HepG2 (cell line): ENCODE results near the gene ARHGEF11. TPM values are rescaled to one million over a fixed set of nuclear protein-coding genes. Genes with fewer than 3 reads are reported as not detected.
A peak's percentile ranks its signal among the peaks of the same experiment; 100 is the strongest.

Experiments used
- ATAC-seq: fragments of 200-7000 bp; cut with Tn5 transposase; 3 replicates; pipeline ENCODE4 v1.9.1; 2020; ENCODE audit warnings: mild to moderate bottlenecking, moderate library complexity
- BruUV-seq: library from RNA; stranded (reverse); fragments of 400-500 nt; replicated peaks from 2 replicates; lab custom pipeline; 2021; lab: Mats Ljungman, UMichigan
- CTCF ChIA-PET: fragments of 300-600 bp; formaldehyde crosslinking; extraction: SDS; loops from one replicate; lab custom pipeline; 2021; ENCODE audit warnings: low total read pairs, inconsistent platforms, low intra/inter-chr PET ratio; lab: Yijun Ruan, JAX
- POLR2A ChIA-PET: fragments of 350-600 bp; sonication (Branson Sonifier 250); formaldehyde crosslinking; loops from one replicate; lab custom pipeline; 2020; ENCODE audit warnings: antibody characterized with exemption, inconsistent platforms; lab: Yijun Ruan, JAX
- DNase-seq: peaks from one replicate; pipeline ENCODE4 v3.0.0-alpha.2; 2015; ENCODE audit warnings: low spot score
- FAIRE-seq: peaks from 3 replicates; lab custom pipeline; 2011; peaks lifted over from hg19 to GRCh38; lab: Jason Lieb, UNC
- H2AFZ ChIP-seq: one replicate; pipeline ENCODE4 v1.6.1; 2011; ENCODE audit warnings: low read length, inconsistent platforms
- H3K27ac ChIP-seq: fragments of 300-600 bp; 3 replicates; pipeline ENCODE4 v1.8.0; 2011; ENCODE audit warnings: mixed run types, mild to moderate bottlenecking, mixed read lengths, low read length, inconsistent platforms; ENCODE audit not compliant: insufficient read depth; ENCODE audit errors: extremely low read length
- H3K27me3 ChIP-seq, 2 experiments: fragments of 200-600 bp in 1 of 2; 2 replicates in 1 of 2; 3 replicates in 1 of 2; pipeline versions ENCODE4 v1.6.0 to v1.8.0; 2011; ENCODE audit warnings: low read length in 2 of 2, mild to moderate bottlenecking in 2 of 2, moderate library complexity in 2 of 2, inconsistent platforms in 1 of 2; ENCODE audit not compliant: insufficient read depth in 2 of 2, control insufficient read depth in 1 of 2
- H3K36me3 ChIP-seq, 2 experiments: fragments of 200-600 bp in 1 of 2; replicated peaks in 1 of 2; 2 replicates in 1 of 2; 3 replicates in 1 of 2; pipeline versions ENCODE4 v1.5.1 to v1.8.0; 2011; ENCODE audit warnings: low read length in 2 of 2, inconsistent platforms in 1 of 2; ENCODE audit not compliant: insufficient read depth in 2 of 2, control insufficient read depth in 1 of 2
- H3K4me1 ChIP-seq: 2 replicates; pipeline ENCODE4 v1.5.1; 2012; ENCODE audit warnings: low read length, inconsistent platforms; ENCODE audit not compliant: insufficient read depth
- H3K4me2 ChIP-seq: 2 replicates; pipeline ENCODE4 v1.6.0; 2011; ENCODE audit warnings: low read depth, low read length, inconsistent platforms
- H3K4me3 ChIP-seq, 3 experiments: fragments of 200-600 bp in 1 of 3; sonication (generic), shearing (Covaris generic) in 1 of 3; replicated peaks in 1 of 3; 2 replicates each; pipeline ENCODE4 v1.5.1; 2011 to 2016; ENCODE audit warnings: low read length in 3 of 3, inconsistent platforms in 2 of 3, low read depth in 2 of 3, mild to moderate bottlenecking in 2 of 3, control low read depth in 1 of 3, mixed read lengths in 1 of 3; ENCODE audit not compliant: insufficient read depth in 1 of 3
- H3K79me2 ChIP-seq: one replicate; pipeline ENCODE4 v1.6.1; 2011; ENCODE audit warnings: low read length, inconsistent platforms; ENCODE audit not compliant: insufficient read depth
- H3K9ac ChIP-seq: 2 replicates; pipeline ENCODE4 v1.6.0; 2011; ENCODE audit warnings: mild to moderate bottlenecking, low read depth, low read length, inconsistent platforms; ENCODE audit not compliant: insufficient read depth
- H3K9me3 ChIP-seq: 2 replicates; pipeline ENCODE4 v1.5.1; 2012; ENCODE audit warnings: mild to moderate bottlenecking, low read length
- H4K20me1 ChIP-seq: 2 replicates; pipeline ENCODE4 v1.6.0; 2011; ENCODE audit warnings: inconsistent platforms, mild to moderate bottlenecking, low read length, moderate library complexity; ENCODE audit not compliant: insufficient read depth
- PAF1 ChIP-seq: IDR thresholded peaks from 2 replicates; pipeline ENCODE4 v1.6.1; 2016; ENCODE audit warnings: missing genetic modification reagents, missing compliant biosample characterization
- RFXAP ChIP-seq: sonication (generic); formaldehyde crosslinking; IDR thresholded peaks from 2 replicates; pipeline ENCODE4 v1.4.0; 2020; ENCODE audit warnings: missing genetic modification reagents, borderline replicate concordance
- ZFP36 ChIP-seq: fragments of 150-350 bp; IDR thresholded peaks from 2 replicates; pipeline ENCODE4 v1.6.1; 2018; ENCODE audit warnings: borderline replicate concordance, low read length, low read depth; ENCODE audit not compliant: partially characterized antibody
- ZNF326 ChIP-seq: sonication (generic); formaldehyde crosslinking; IDR thresholded peaks from 2 replicates; pipeline ENCODE4 v1.4.0; 2020; ENCODE audit warnings: missing genetic modification reagents, borderline replicate concordance
- ZNF547 ChIP-seq: sonication (generic); formaldehyde crosslinking; IDR thresholded peaks from 2 replicates; pipeline ENCODE4 v1.5.1; 2020; ENCODE audit warnings: mild to moderate bottlenecking, missing genetic modification reagents
- ZNF768 ChIP-seq: sonication (generic); formaldehyde crosslinking; IDR thresholded peaks from 2 replicates; pipeline ENCODE4 v1.4.0; 2020; ENCODE audit warnings: missing genetic modification reagents
- WGBS: methylation state at CpG from one replicate; pipeline ENCODE4 v1.1.6; 2017; ENCODE audit warnings: low lambda C conversion rate; 5-methylcytosine and 5-hydroxymethylcytosine counted together
- in situ Hi-C: cut with HindIII; loops from 2 replicates; pipeline ENCODE4 v1.10.0; 2017; ENCODE audit warnings: low pct_unique_long_range_greater_than_20kb; ENCODE audit not compliant: extremely low pct_ligation_motif_present
- intact Hi-C: fragments of 100-400 bp; cut with micrococcal nuclease; formaldehyde crosslinking; loops from one replicate; pipeline ENCODE4 v1.10.0; 2022; ENCODE audit not compliant: unreplicated experiment
- microRNA counts: library from miRNA; unstranded; fragments of <30 nt; microRNA quantifications from one replicate; lab custom pipeline; 2015
- microRNA-seq: library from miRNA; unstranded; fragments of <30 nt; microRNA quantifications from one replicate; pipeline ENCODE4, GENCODE V29; 2020
- polyA plus RNA-seq, 8 experiments: library from polyadenylated mRNA; depleted of rRNA in 3 of 8; stranded (reverse) in 7 of 8; unstranded in 1 of 8; fragments of >200 nt; fragmentation: Illumina TruSeq in 4 of 8; extraction: Trizol in 4 of 8; gene quantifications; 2 replicates each; pipeline versions ENCODE4 v1.2.1 to v1.2.3, GENCODE V29; 2011 to 2016; ENCODE audit warnings: low read depth in 4 of 8, missing spikeins in 1 of 8, mixed read lengths in 1 of 8; ENCODE audit not compliant: insufficient read depth in 1 of 8
- small RNA-seq, 3 experiments: library from RNA; depleted of rRNA; stranded (forward); fragments of <200 nt; gene quantifications; one replicate each; pipeline ENCODE3, GENCODE V24; 2012; ENCODE audit warnings: low read depth in 2 of 3, low replicate concordance in 1 of 3; ENCODE audit not compliant: insufficient read length in 3 of 3, insufficient read depth in 2 of 3
- total RNA-seq, 5 experiments: library from RNA; depleted of rRNA; stranded (reverse); fragments of >200 nt; fragmentation: Illumina TruSeq; extraction: Trizol; gene quantifications; 2 replicates each; pipeline ENCODE4 v1.2.3, GENCODE V29; 2016; ENCODE audit warnings: low read depth in 1 of 5
- TF ChIP-seq, protein P1 (sequence below): sonication (generic); formaldehyde crosslinking; IDR thresholded peaks from 2 replicates; pipeline ENCODE4 v1.8.1; 2023; ENCODE audit warnings: mild to moderate bottlenecking, missing genetic modification reagents, borderline replicate concordance

The ARHGEF11 gene
- total and polyA plus RNA-seq, 2 of the 13 experiments (the other 11 are each of a cell fraction or from before 2014, with no cell fraction given) = 16.5 to 21.2 TPM

DNA sequence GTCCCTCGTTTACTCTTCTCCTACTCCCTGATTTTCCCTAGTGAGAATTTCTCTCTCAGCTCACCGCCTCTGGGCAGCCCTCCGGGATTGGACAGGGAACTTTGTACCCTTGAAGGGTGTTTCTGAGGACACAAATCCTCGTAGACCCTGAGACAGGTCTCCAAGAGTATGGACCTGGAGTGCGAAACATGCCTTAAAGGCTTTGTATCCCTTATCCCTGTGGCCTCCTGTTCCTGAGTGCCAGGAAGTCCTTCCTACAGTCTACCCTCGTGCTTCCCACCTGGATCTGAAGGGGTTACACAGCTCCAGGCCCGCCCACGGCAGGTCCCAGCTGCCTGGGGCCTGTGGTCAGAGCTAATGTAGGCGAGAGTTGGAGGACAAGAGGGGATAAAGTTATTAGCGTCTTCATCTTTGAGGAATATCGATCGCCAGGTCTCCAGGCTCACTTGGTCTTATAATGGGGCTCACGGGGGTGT lies 159.6 kb downstream of the ARHGEF11 start:
- Histone ChIP-seq H3K4me3 (no peak overlapping the region), H3K27me3 (peaks cover 8 to 74% of the 10 kb centered on the region in 2 experiments)
- BruUV-seq = no TSS peak
- TF ChIP-seq ZFP36 (peak; percentile 67), PAF1 (CRISPR knock-in tag) (no peak)
- TF ChIP-seq, protein P1, sequence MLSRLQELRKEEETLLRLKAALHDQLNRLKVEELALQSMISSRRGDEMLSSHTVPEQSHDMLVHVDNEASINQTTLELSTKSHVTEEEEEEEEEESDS (CRISPR knock-in tag) = no peak
- TF ChIP-seq, all 625 proteins: peak for 1
- DNase-seq = no peak
- intact Hi-C loops = no loop called here
- WGBS = 10% methylated on average over 11 of the region's 13 CpGs
- Histone ChIP-seq H3K79me2 (no peaks in the 10 kb centered on the region), H3K36me3 (no peaks in the 10 kb centered on the region), H3K9me3 (no peaks in the 10 kb centered on the region), H3K4me2 (no peak overlapping the region), H2AFZ (no peak overlapping the region), H3K4me1 (no peaks in the 10 kb centered on the region), H3K27ac (no peak overlapping the region), H4K20me1 (no peaks in the 10 kb centered on the region), H3K9ac (no peak overlapping the region)
- FAIRE-seq = no peak
- CTCF ChIA-PET = no interaction called here
- ATAC-seq = no peak
- POLR2A ChIA-PET = no interaction called here
- in situ Hi-C loops = no loop called here

DNA sequence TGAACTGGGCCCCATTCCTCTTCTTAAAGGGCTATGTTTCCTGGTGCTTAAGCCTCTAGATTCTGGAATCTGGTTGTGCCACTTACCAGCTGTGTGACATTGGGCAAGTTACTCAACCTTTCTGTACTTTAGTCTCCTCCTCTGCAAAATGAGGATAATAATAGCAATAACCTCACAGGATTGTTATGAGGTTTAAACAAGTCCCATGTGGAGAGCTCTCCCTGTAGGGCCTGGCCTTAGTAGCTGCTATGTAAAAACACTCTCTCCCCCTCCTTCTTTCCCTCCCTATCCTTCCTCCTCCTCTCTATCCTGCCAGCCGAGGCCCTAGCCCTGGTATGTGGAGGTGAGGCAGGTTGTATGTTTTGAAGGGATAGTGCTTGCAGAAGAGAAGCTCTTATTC lies 160.2 kb downstream of the ARHGEF11 start:
- ChIA-PET CTCF (no interaction called here), POLR2A (no interaction called here)
- no peak for FAIRE-seq
- in situ Hi-C loops (no loop called here), intact Hi-C loops (no loop called here)
- no peak for ATAC-seq
- WGBS = 0% methylated on average over 1 of the region's 1 CpG
- no peak for DNase-seq
- H3K27ac ChIP-seq = no peak overlapping the region
- H3K9ac ChIP-seq = no peak overlapping the region
- no TSS peak for BruUV-seq
- H4K20me1 ChIP-seq = no peaks in the 10 kb centered on the region
- TF ChIP-seq RFXAP (CRISPR knock-in tag) (no peak), ZNF768 (CRISPR knock-in tag) (peak; percentile 23; the same call in 1 of the 2 replicates), ZNF547 (no peak), ZNF326 (no peak)
- peaks cover 10 to 79% of the 10 kb centered on the region in 2 experiments for H3K27me3 ChIP-seq
- H3K4me1 ChIP-seq = no peaks in the 10 kb centered on the region
- no peak overlapping the region for H3K4me2 ChIP-seq
- H3K9me3 ChIP-seq = no peaks in the 10 kb centered on the region
- no peaks in the 10 kb centered on the region for H3K36me3 ChIP-seq
- no peak overlapping the region for H3K4me3 ChIP-seq
- H3K79me2 ChIP-seq = no peaks in the 10 kb centered on the region
- no peak overlapping the region for H2AFZ ChIP-seq

MicroRNA genes within 50 kb of the gene (microRNA counts, 767-probe panel; counts per million panel counts)
- microRNA hsa-miR-765 (lab: Ali Mortazavi, UCI) = not detected

Small RNAs within 50 kb of the gene (microRNA-seq; reads per million reads assigned to microRNA genes)
- gene MIR765 = 0.51 reads per million

Small RNAs within 50 kb of the gene (small RNA-seq; reads per million reads assigned to genes)
- gene MIR765 = 0 to 0.33 (median 0) reads per million in 3 experiments
- 0 reads per million in 3 experiments for gene RN7SL612P

Other genes starting within 250 kb of the ARHGEF11 start
- gene SH2D2A, start 228.9 kb downstream of the ARHGEF11 start, total RNA-seq (2016; rRNA removed; fragmentation: Illumina TruSeq; extraction: Trizol) = 0.59 and 0.73 TPM in 2 replicates
- 0.56 and 0.57 TPM in 2 replicates for gene SH2D2A, start 228.9 kb downstream of the ARHGEF11 start, polyA plus RNA-seq (2011; rRNA removed)
- gene INSRR, start 186.6 kb downstream of the ARHGEF11 start, total RNA-seq (2016; rRNA removed; fragmentation: Illumina TruSeq; extraction: Trizol) = not detected in 2 replicates
- not detected in 2 replicates for gene INSRR, start 186.6 kb downstream of the ARHGEF11 start, polyA plus RNA-seq (2011; rRNA removed)
- not detected in 2 replicates for gene NTRK1, start 184.9 kb downstream of the ARHGEF11 start, total RNA-seq (2016; rRNA removed; fragmentation: Illumina TruSeq; extraction: Trizol)
- not detected in 2 replicates for gene NTRK1, start 184.9 kb downstream of the ARHGEF11 start, polyA plus RNA-seq (2011; rRNA removed)
- gene PEAR1, start 152.0 kb downstream of the ARHGEF11 start, total RNA-seq (2016; rRNA removed; fragmentation: Illumina TruSeq; extraction: Trizol) = 0.06 and 0.27 TPM in 2 replicates
- gene PEAR1, start 152.0 kb downstream of the ARHGEF11 start, polyA plus RNA-seq (2011; rRNA removed) = 0.39 and 0.41 TPM in 2 replicates
- gene LRRC71, start 125.1 kb downstream of the ARHGEF11 start, total RNA-seq (2016; rRNA removed; fragmentation: Illumina TruSeq; extraction: Trizol) = not detected in 2 replicates
- not detected in 2 replicates for gene LRRC71, start 125.1 kb downstream of the ARHGEF11 start, polyA plus RNA-seq (2011; rRNA removed)
- not detected in 2 replicates for gene ETV3L, start 54.1 kb upstream of the ARHGEF11 start, total RNA-seq (2016; rRNA removed; fragmentation: Illumina TruSeq; extraction: Trizol)
- not detected in 2 replicates for gene ETV3L, start 54.1 kb upstream of the ARHGEF11 start, polyA plus RNA-seq (2011; rRNA removed)
- gene ETV3, start 92.7 kb upstream of the ARHGEF11 start, total RNA-seq (2016; rRNA removed; fragmentation: Illumina TruSeq; extraction: Trizol) = 5.8 and 8.5 TPM in 2 replicates
- gene ETV3, start 92.7 kb upstream of the ARHGEF11 start, polyA plus RNA-seq (2011; rRNA removed) = 4.2 and 4.6 TPM in 2 replicates